GF-D8 (cell line): Measurements from ENCODE around the gene KIAA0753.

Source experiments
- DNase-seq: peaks from one replicate; lab custom pipeline; 2025; lab: John Stamatoyannopoulos, UW

KIAA0753 gene

GRCh38 chr17:6641247-6641863 is 844 bp upstream of the KIAA0753 start:
- no peak for DNase-seq

DNA sequence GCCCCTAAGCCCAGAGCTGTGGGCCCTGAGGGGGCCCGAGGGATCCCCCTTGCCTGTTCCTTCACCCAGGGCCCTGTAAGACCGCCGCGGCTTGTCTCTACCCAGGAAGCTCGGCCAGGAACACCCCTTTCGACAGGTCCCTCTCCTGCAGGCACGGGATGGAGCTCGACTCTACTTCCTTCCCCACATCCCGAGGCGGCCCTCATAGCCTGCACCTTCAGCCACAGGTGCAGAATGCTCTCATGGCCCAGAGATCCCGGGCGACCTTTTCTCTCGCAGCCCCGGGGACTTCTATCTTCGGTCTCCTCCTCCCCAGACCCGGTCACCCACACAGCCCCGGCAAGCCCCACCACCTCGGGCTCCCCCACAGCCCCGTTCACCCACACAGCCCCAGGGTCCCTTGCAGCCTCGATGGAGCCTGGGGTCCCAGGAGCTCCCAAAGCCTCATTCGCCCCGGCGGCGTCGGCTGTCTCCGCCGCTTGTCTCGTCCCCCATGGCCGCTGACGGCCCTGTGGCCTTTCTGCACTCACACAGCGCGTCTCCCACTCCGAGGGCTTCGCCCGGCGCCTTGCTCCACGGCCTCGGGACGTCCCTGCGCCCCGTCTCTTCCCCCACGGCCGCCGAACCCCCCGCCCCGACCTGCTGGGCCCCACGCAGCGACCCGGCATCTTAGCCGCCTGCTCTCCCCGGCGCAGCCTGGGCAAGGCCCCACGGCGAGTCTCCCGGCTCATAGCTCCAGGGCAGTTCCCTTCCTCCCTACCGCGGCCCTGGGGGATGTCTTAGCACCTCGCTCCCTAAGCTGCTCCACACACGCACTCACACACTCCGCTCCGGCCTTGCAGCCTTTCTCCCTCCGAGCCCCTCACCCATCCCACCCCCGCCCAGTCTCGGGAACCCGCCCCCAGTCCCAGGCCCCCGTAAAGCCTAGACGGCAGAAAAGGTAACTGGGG is 650 bp downstream of the KIAA0753 start:
- DNase-seq, result no peak

GRCh38 chr17:6639014-6639585 is 1.4 kb downstream of the KIAA0753 start:
- no peak for DNase-seq

DNA sequence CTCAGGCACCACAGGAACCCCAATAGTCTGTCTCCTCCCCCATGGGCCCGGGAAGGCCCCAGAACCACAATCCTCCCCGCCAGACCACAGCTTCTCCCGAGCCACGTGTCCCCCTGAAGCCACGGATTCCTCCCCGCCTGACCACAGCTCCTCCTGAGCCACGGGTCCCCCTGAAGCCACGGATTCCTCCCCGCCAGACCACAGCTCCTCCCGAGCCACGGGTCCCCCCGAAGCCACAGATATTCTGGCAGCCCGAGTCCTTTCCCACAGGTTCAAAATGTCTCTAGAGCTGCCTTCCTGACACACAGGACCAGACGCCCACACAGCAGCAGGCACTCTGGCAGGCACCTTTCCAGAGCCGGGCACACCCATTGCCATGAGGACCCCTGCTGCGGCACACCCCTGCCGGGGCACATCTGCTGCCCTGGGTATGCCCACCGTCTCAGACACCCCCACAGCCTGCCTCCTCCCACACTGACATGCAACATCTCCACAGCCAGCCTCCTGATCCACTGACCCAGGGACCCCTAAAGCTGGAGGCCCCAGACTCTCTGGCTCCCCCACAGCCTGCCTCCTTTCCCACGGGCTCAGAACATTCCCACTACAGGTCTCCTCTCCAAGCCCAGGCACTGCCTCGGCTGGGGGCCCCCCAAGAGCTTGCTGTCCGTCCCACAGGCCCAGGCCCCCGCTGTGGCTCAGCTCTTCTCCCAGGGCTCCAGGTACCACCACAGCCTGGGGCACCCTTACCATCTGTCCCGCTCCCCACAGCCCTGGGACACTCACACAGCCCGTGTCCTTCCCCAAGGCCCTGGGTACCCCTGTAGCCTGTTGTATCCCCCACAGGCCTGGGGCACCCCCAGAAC is 2.2 kb downstream of the KIAA0753 start:
- no peak for DNase-seq

GRCh38 chr17:6637458-6637840 is 3.1 kb downstream of the KIAA0753 start:
- no peak for DNase-seq

DNA sequence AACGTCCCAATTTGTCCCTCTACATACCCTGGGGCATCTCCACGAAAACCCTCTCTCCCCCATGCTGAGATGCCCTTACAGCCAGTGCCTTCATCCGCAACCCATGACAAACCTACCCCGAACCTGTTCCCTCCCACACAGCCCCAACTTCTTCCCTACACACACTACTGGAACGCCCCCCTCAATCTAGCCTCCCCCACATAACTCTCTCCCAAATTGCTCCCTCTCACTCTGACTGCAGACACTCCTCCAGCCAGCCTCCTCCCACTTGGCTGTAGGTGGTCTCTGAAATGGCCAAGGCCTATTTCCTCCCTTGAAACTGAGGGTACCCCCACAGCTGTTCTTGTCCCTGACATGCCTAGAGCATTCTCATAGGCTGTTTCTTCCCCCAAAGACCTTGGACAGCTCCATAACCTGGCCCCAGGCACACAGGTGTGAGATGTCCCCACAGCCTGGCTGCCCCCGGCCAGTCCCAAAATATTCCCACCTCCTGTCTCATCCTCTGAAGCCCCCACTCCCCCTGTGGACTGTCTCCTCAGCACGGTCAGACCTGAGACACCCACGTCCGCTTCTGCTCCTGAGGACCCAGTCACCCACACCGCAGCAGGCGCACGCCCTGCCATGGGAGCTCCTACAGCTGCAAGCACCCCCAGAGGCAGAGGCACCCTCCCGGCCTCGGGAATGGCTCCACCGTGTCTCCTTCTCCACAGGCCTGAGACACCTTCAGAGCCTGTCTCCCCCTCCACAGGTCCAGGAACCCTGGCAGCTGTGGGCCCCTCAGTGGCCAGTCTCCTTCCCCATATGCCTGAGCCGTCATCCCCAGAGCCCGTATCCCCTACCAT is 3.7 kb downstream of the KIAA0753 start:
- DNase-seq, result no peak

DNA sequence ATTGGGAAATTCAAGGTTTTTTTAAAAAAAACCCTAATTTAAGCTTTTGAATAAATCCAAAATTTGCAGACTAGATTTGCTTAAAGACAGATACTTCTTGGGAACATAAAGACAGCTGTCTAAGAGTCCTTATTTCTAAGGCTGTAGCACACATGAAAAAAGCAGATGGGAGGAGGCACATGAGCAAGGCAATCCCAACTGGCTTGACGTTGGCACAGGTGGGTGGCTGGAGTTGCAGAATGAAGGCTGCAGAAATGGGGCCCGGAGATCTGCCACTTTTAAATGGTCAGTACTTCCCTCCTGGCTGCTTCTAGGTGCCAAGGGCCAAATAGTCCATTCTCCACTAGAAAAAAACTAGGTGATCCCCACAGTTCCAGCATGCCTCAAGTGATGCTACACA is 4.4 kb downstream of the KIAA0753 start:
- DNase-seq, result no peak

GRCh38 chr17:6633263-6633662 is 7.2 kb downstream of the KIAA0753 start:
- DNase-seq, result no peak

GRCh38 chr17:6632530-6632929 is 8.0 kb downstream of the KIAA0753 start:
- no peak for DNase-seq

DNA sequence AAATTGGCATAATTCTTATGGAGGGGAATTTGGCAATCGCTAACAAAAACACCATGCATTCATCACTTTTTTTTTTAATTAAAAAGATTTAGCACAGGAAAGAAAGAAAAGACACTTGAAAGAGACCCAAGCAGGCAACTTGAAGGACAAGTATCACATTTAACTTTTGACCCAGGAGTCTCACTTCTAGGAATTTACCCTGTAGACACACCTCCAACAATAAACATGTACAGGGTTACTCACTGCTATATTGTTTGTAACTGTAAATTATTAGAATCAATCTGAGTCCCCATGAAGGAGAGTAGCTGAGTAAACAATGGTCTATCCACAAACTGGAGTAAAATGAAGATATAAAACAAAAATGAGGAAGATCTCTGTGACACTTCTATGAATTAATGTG is 10.1 kb downstream of the KIAA0753 start:
- no peak for DNase-seq

- DNase-seq, result no peak
These were observed 13.5 kb downstream of the KIAA0753 start for GRCh38 chr17:6627019-6627418.

- no peak for DNase-seq
These were observed 13.9 kb downstream of the KIAA0753 start for GRCh38 chr17:6626616-6627015.

DNA sequence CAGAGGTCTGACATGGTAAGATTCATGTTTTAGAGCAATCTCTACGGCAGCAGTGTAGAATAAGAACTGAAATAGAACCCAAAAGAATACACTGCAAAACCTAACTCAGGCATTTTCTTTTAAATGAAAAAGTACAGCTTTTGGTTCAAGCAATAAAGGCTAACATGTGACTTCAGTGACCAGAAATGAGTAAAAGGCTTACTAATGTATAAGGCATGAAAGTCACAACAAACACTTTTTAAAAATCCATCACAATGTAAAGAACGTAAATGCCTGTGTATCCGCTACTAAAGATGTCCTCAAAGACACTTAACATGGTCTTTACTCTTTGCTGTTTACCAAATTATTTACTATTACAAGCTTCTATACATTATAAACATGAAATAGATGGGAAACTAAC is 16.6 kb downstream of the KIAA0753 start:
- no peak for DNase-seq

GRCh38 chr17:6611231-6611630 is 29.3 kb downstream of the KIAA0753 start:
- DNase-seq, result no peak

DNA sequence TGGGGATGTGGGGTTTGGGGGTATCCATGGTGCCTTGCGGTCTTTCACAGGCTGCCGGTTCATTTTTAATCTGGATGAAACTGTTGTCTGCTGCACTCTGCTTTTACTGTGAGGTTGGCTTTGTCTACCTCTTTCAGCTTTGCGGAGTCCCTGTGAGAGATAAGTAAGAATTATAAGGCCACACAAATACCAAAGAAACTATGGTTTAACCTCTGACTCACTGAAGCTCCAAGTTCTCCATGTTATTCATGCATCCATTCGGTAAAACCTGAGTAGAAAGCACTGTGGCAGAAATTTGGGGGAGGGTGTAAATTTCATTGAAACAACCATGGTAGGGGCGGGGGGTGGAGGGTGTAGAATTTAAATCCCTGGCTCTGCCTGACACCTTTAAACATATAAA is 30.5 kb downstream of the KIAA0753 start:
- DNase-seq, result no peak

DNA sequence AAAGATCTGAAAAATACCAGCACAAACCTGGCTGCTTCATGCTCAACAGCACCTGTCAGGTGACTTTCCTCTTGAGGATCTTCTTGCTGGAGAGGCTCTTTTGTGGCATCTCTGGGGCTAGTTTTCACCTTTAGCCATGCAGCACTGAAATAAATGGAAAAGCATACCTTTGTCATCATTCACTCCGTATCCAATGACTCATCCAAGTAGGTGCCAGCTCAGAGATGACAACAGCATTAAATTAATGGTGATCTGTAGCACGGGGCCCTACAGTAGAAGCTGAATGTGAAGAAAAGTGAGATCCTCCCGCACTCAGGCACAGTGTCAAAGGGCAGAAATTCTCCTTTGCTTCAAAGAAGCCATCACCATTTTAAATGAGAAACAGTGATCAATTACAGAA is 32.2 kb downstream of the KIAA0753 start:
- no peak for DNase-seq

- no peak for DNase-seq
These were observed 35.4 kb downstream of the KIAA0753 start for GRCh38 chr17:6605142-6605541.

- no peak for DNase-seq
These were observed 36.7 kb downstream of the KIAA0753 start for GRCh38 chr17:6603744-6604325.

DNA sequence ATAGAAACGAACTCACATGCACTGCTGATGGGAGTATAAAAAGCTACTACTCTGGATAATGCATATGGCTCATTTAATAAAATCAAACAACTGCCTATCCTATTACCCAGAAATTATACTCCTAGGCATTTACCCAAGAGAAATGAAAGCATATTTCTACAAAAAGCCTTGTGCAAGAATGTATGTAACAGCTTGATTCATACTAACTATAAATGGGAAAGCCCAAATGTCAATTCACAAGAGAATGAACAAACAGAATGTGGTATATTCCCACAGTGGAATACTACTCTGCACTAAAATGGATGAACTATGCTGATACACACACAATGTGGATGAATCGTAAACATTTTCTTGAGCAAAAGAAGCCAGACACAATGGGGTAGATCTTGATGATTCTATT is 38.4 kb downstream of the KIAA0753 start:
- no peak for DNase-seq

- DNase-seq, result peak; percentile 65
These were observed 41.1 kb downstream of the KIAA0753 start for GRCh38 chr17:6599364-6599763.

DNA sequence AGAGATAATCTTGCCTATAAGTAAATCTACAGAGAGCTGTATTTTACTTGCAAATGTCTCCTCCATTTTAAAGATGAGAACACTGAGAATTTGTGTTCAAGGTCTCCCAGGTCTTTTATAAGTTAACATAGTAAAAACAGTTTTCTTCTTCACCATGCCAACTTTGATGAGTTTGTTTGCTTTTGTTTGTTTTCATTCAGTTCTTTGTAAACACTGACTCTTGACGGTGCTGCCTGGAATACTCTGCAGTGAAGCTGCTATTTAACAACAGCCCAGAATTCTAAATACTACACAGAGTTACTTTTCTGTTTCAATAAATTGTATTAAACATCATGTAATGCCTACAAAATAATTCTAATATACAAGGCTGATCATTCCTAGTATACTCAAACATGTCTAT is 42.8 kb downstream of the KIAA0753 start:
- DNase-seq, result no peak
